Fibroblast of villous mesenchyme (primary cell): ENCODE measurements around the gene EID3. TPM values are rescaled to one million over a fixed set of nuclear protein-coding genes. Genes with fewer than 3 reads are reported as not detected.

Source experiments
- DNase-seq: peaks from one replicate; pipeline ENCODE4 v3.0.0-alpha.2; 2010; ENCODE audit warnings: low read depth
- H3K4me3 ChIP-seq: 2 replicates; pipeline ENCODE4 v1.5.1; 2011; ENCODE audit warnings: low read depth, mild to moderate bottlenecking, low read length
- CTCF ChIP-seq: IDR thresholded peaks from 2 replicates; pipeline ENCODE4 v1.5.1; 2012; ENCODE audit warnings: low read depth, mild to moderate bottlenecking, low read length; ENCODE audit not compliant: insufficient read depth
- total RNA-seq: library from RNA; depleted of rRNA; stranded (reverse); fragments of >200 nt; gene quantifications from 2 replicates; pipeline ENCODE4 v1.2.3, GENCODE V29; 2012

Gene EID3
- total RNA-seq, 1 donor, result 25.0 TPM

GRCh38 chr12:104339663-104340062 lies 36.1 kb downstream of the EID3 start:
- TF ChIP-seq CTCF, result no peak
- H3K4me3 ChIP-seq, result no peak overlapping the region
- no peak for DNase-seq

GRCh38 chr12:104340177-104340576 lies 36.6 kb downstream of the EID3 start:
- no peak for DNase-seq
- TF ChIP-seq CTCF, result no peak
- no peak overlapping the region for H3K4me3 ChIP-seq

GRCh38 chr12:104340925-104341611 lies 37.5 kb downstream of the EID3 start:
- H3K4me3 ChIP-seq, result no peak overlapping the region
- DNase-seq, result no peak
- TF ChIP-seq CTCF, result no peak

- no peak for DNase-seq
- no peak for TF ChIP-seq CTCF
- no peak overlapping the region for H3K4me3 ChIP-seq
Observed at GRCh38 chr12:104342147-104342546, 38.6 kb downstream of the EID3 start.

- DNase-seq, result no peak
- H3K4me3 ChIP-seq, result no peak overlapping the region
- no peak for TF ChIP-seq CTCF
Observed at GRCh38 chr12:104342635-104343249, 39.2 kb downstream of the EID3 start.

- H3K4me3 ChIP-seq, result no peak overlapping the region
- DNase-seq, result no peak
- TF ChIP-seq CTCF, result no peak
Observed at GRCh38 chr12:104344682-104345081, 41.1 kb downstream of the EID3 start.
